K562 (cell line): ENCODE data around the gene MYBPC3. TPM values are rescaled to one million over a fixed set of nuclear protein-coding genes. Genes with fewer than 3 reads are reported as not detected.
A peak's percentile ranks its signal among the peaks of the same experiment; 100 is the strongest.

ENCODE experiments used
- ATAC-seq: fragments of 200-7000 bp; cut with Tn5 transposase; 3 replicates; pipeline ENCODE4 v1.9.1; 2020; ENCODE audit warnings: moderate library complexity
- BruUV-seq: library from RNA; stranded (reverse); fragments of 400-500 nt; replicated peaks from 2 replicates; lab custom pipeline; 2021; lab: Mats Ljungman, UMichigan
- CTCF ChIA-PET: fragments of 300-600 bp; formaldehyde crosslinking; extraction: SDS; loops from one replicate; lab custom pipeline; 2021; ENCODE audit warnings: low intra/inter-chr PET ratio; lab: Yijun Ruan, JAX
- POLR2A ChIA-PET: fragments of 300-600, 350-650 bp; sonication (Branson Sonifier 250); formaldehyde crosslinking; extraction: SDS; loops from one replicate; lab custom pipeline; 2021; ENCODE audit warnings: antibody characterized with exemption, inconsistent platforms; lab: Yijun Ruan, JAX
- DNase-seq, 4 experiments: peaks; one replicate each; pipeline versions ENCODE4 v3.0.0 to v3.0.0-alpha.2; 2011 to 2018; ENCODE audit warnings: low spot score in 3 of 4, mixed read lengths in 3 of 4; ENCODE audit errors: extremely low read depth in 1 of 4
- FAIRE-seq: peaks from 2 replicates; lab custom pipeline; 2011; peaks lifted over from hg19 to GRCh38; lab: Jason Lieb, UNC
- H2AFZ ChIP-seq: 2 replicates; pipeline ENCODE4 v1.6.0; 2011; ENCODE audit warnings: low read depth, low read length, control low read depth, inconsistent platforms
- H3K27ac ChIP-seq: fragments of 200-600 bp; 3 replicates; pipeline ENCODE4 v1.8.0; 2011; ENCODE audit warnings: low read depth, mild to moderate bottlenecking, control low read depth, inconsistent platforms, low read length, moderate library complexity, mixed read lengths; ENCODE audit errors: extremely low read depth
- H3K27me3 ChIP-seq, 2 experiments: fragments of 300-600 bp in 1 of 2; 2 replicates in 1 of 2; 3 replicates in 1 of 2; pipeline versions ENCODE4 v1.6.0 to v1.8.0; 2011; ENCODE audit warnings: inconsistent platforms in 2 of 2, low read length in 2 of 2, mild to moderate bottlenecking in 1 of 2, mixed read lengths in 1 of 2, moderate library complexity in 1 of 2; ENCODE audit not compliant: control insufficient read depth in 2 of 2, insufficient read depth in 2 of 2
- H3K36me3 ChIP-seq: fragments of 300-600 bp; 3 replicates; pipeline ENCODE4 v1.8.0; 2011; ENCODE audit warnings: mild to moderate bottlenecking, low read length, inconsistent platforms; ENCODE audit not compliant: control insufficient read depth, insufficient read depth
- H3K4me1 ChIP-seq, 2 experiments: fragments of 200-600 bp in 1 of 2; replicated peaks in 1 of 2; 2 replicates in 1 of 2; 3 replicates in 1 of 2; pipeline versions ENCODE4 v1.5.1 to v1.8.0; 2011; ENCODE audit warnings: inconsistent platforms in 2 of 2, low read length in 2 of 2, mild to moderate bottlenecking in 1 of 2, mixed read lengths in 1 of 2, moderate library complexity in 1 of 2; ENCODE audit not compliant: control insufficient read depth in 2 of 2, insufficient read depth in 2 of 2
- H3K4me2 ChIP-seq: 2 replicates; pipeline ENCODE4 v1.6.1; 2011; ENCODE audit warnings: low read length, control low read depth, inconsistent platforms, mixed read lengths; ENCODE audit not compliant: insufficient read depth
- H3K4me3 ChIP-seq: fragments of 200-600 bp; sonication (generic), shearing (Covaris generic); 2 replicates; pipeline ENCODE4 v1.5.1; 2016; ENCODE audit warnings: control low read depth, inconsistent platforms
- H3K79me2 ChIP-seq: fragments of 200-600 bp; 3 replicates; pipeline ENCODE4 v1.8.0; 2011; ENCODE audit warnings: low read length, inconsistent platforms; ENCODE audit not compliant: control insufficient read depth, insufficient read depth
- H3K9ac ChIP-seq, 2 experiments: 2 replicates each; pipeline versions ENCODE4 v1.6.0 to v1.6.1; 2011; ENCODE audit warnings: low read depth in 2 of 2, low read length in 2 of 2, control low read depth in 1 of 2, inconsistent platforms in 1 of 2, mild to moderate bottlenecking in 1 of 2, mixed read lengths in 1 of 2; ENCODE audit not compliant: insufficient read depth in 1 of 2
- H3K9me1 ChIP-seq: one replicate; pipeline ENCODE4 v1.6.0; 2011; ENCODE audit warnings: inconsistent platforms, mild to moderate bottlenecking, low read length, moderate library complexity; ENCODE audit not compliant: control insufficient read depth, insufficient read depth
- H3K9me3 ChIP-seq: replicated peaks from 2 replicates; pipeline ENCODE4 v1.5.1; 2011; ENCODE audit warnings: low read depth, low read length, inconsistent platforms; ENCODE audit not compliant: control insufficient read depth, insufficient read depth
- H4K20me1 ChIP-seq: replicated peaks from 2 replicates; pipeline ENCODE4 v1.6.1; 2011; ENCODE audit warnings: low read length, inconsistent platforms, mixed read lengths; ENCODE audit not compliant: control insufficient read depth, insufficient read depth
- ARID3A ChIP-seq: IDR thresholded peaks from 2 replicates; pipeline ENCODE4 v1.6.1; 2012; ENCODE audit warnings: low read depth, low read length, improper control_type of control experiment, borderline replicate concordance
- CBFA2T3 ChIP-seq: fragments of 450-650 bp; IDR thresholded peaks from 2 replicates; pipeline ENCODE4 v1.6.1; 2017
- DACH1 ChIP-seq: fragments of 450-650 bp; IDR thresholded peaks from 2 replicates; pipeline ENCODE4 v1.6.1; 2018; ENCODE audit not compliant: partially characterized antibody
- E2F4 ChIP-seq: sonication (generic); formaldehyde crosslinking; IDR thresholded peaks from 2 replicates; pipeline ENCODE4 v1.8.0; 2022; ENCODE audit warnings: mild to moderate bottlenecking, low read depth, missing genetic modification reagents
- ELF4 ChIP-seq: fragments of 450-650 bp; formaldehyde crosslinking; IDR thresholded peaks from 2 replicates; pipeline ENCODE4 v1.4.0; 2022; ENCODE audit warnings: missing genetic modification characterization
- HOXB6 ChIP-seq: fragments of 250-450 bp; sonication (Bioruptor Pico); IDR thresholded peaks from 2 replicates; pipeline ENCODE4 v1.5.1; 2022; ENCODE audit warnings: mild to moderate bottlenecking, borderline replicate concordance
- ID3 ChIP-seq, 2 experiments: fragments of 250-450 bp in 1 of 2; fragments of 450-650 bp in 1 of 2; sonication (Bioruptor Pico) in 1 of 2; IDR thresholded peaks; 2 replicates each; pipeline versions ENCODE4 v1.6.1 to v1.8.0; 2016 to 2021; ENCODE audit warnings: mild to moderate bottlenecking in 2 of 2, moderate library complexity in 2 of 2, missing compliant biosample characterization in 1 of 2, missing genetic modification characterization in 1 of 2
- IRF9 ChIP-seq: fragments of 450-650 bp; IDR thresholded peaks from 2 replicates; pipeline ENCODE4 v1.6.1; 2016; ENCODE audit warnings: missing biosample characterization, missing genetic modification characterization
- KDM1A ChIP-seq, 2 experiments: fragments of 450-650 bp; IDR thresholded peaks; 2 replicates each; pipeline ENCODE4 v1.6.1; 2016; ENCODE audit warnings: mild to moderate bottlenecking in 2 of 2
- MBD2 ChIP-seq: sonication (generic); IDR thresholded peaks from 2 replicates; pipeline ENCODE4 v1.6.1; 2016; ENCODE audit warnings: low read depth, borderline replicate concordance
- NEUROD1 ChIP-seq: fragments of 150-350 bp; IDR thresholded peaks from 2 replicates; pipeline ENCODE4 v1.6.1; 2014; ENCODE audit warnings: borderline replicate concordance, low read length, low read depth; ENCODE audit not compliant: partially characterized antibody
- RBM22 ChIP-seq: fragments of 200-400 bp; formaldehyde crosslinking; IDR thresholded peaks from 2 replicates; pipeline ENCODE4 v1.6.1; 2018; ENCODE audit warnings: low read length, low read depth; ENCODE audit not compliant: poor library complexity, severe bottlenecking
- RFX7 ChIP-seq: fragments of 250-450 bp; sonication (Bioruptor Pico); IDR thresholded peaks from 2 replicates; pipeline ENCODE4 v1.5.1; 2021; ENCODE audit warnings: mild to moderate bottlenecking
- RUNX1 ChIP-seq: sonication (generic); IDR thresholded peaks from 2 replicates; pipeline ENCODE4 v1.6.1; 2016; ENCODE audit warnings: antibody characterized with exemption, low read depth
- SMARCA5 ChIP-seq: fragments of 450-650 bp; IDR thresholded peaks from 2 replicates; pipeline ENCODE4 v1.6.1; 2016
- ZNF12 ChIP-seq: sonication (generic); formaldehyde crosslinking; IDR thresholded peaks from 2 replicates; pipeline ENCODE4 v1.4.0; 2020; ENCODE audit warnings: mild to moderate bottlenecking, missing genetic modification reagents
- ZNF134 ChIP-seq: fragments of 250-450 bp; sonication (Bioruptor Pico); conservative IDR thresholded peaks from 2 replicates; pipeline ENCODE4 v1.4.0; 2020
- ZNF507 ChIP-seq: conservative IDR thresholded peaks from 2 replicates; pipeline ENCODE4 v1.6.1; 2017; ENCODE audit warnings: missing genetic modification characterization, missing compliant biosample characterization
- ZSCAN32 ChIP-seq: fragments of 450-650 bp; formaldehyde crosslinking; IDR thresholded peaks from 2 replicates; pipeline ENCODE4 v1.4.0; 2020; ENCODE audit warnings: mild to moderate bottlenecking, moderate library complexity
- WGBS: fragments of 100-300 bp; shearing (Covaris generic); methylation state at CpG from one replicate; pipeline ENCODE4 v1.1.6; 2016; ENCODE audit warnings: low coverage, mixed read lengths; ENCODE audit not compliant: insufficient coverage; ENCODE audit errors: missing lambda C conversion rate; 5-methylcytosine and 5-hydroxymethylcytosine counted together
- in situ Hi-C: fragments of 300-500 bp; cut with MboI; formaldehyde crosslinking; loops from 4 replicates; pipeline ENCODE4 v1.15.0; 2018; ENCODE audit warnings: inconsistent platforms, mixed read lengths
- intact Hi-C: fragments of 100-400 bp; cut with micrococcal nuclease; formaldehyde crosslinking; loops from 2 replicates; pipeline ENCODE4 v1.14.2; 2022
- polyA plus RNA-seq, 8 experiments: library from polyadenylated mRNA; depleted of rRNA in 4 of 8; stranded (reverse) in 5 of 8; unstranded in 3 of 8; fragments of >200 nt; fragmentation: Nextera tagmentation in 2 of 8; fragmentation: Illumina TruSeq in 1 of 8; extraction: Ambion mirVana in 2 of 8; extraction: Trizol in 1 of 8; gene quantifications; 2 replicates each; pipeline versions ENCODE4 v1.2.1 to v1.2.3, GENCODE V29; 2011 to 2014; ENCODE audit warnings: inconsistent platforms in 1 of 8, missing spikeins in 1 of 8
- total RNA-seq, 7 experiments: library from RNA; depleted of rRNA in 6 of 7; stranded (reverse); fragments of >200 nt in 6 of 7; fragmentation: Illumina TruSeq in 2 of 7; extraction: Trizol in 2 of 7; gene quantifications; 2 replicates each; pipeline versions ENCODE4 v1.2.1 to v1.2.3, GENCODE V29; 2011 to 2021; ENCODE audit warnings: low replicate concordance in 1 of 7

The MYBPC3 gene
- total and polyA plus RNA-seq, 9 of the 15 experiments (the other 6 are each of a cell fraction or from before 2014, with no cell fraction given) = 0.01 TPM; not detected in 8

- H3K4me2 ChIP-seq = no peak overlapping the region
- DNase-seq = peak in 1 of 4 experiments; percentile 6
- no TSS peak for BruUV-seq
- H3K27ac ChIP-seq = no peak overlapping the region
- in situ Hi-C loops (no loop called here), intact Hi-C loops (no loop called here)
- no peaks in the 10 kb centered on the region for H4K20me1 ChIP-seq
- no peak overlapping the region for H3K4me3 ChIP-seq
- peaks cover 33 to 61% of the 10 kb centered on the region in 2 experiments for H3K4me1 ChIP-seq
- H3K9me1 ChIP-seq = no peaks in the 10 kb centered on the region
- H3K9ac ChIP-seq = peak overlapping the region in 1 of 2 experiments; percentile 80; a peak in 2 of 4 replicates
- no peaks in the 10 kb centered on the region for H3K27me3 ChIP-seq
- ChIA-PET POLR2A (interaction anchor here (0.5 to 1.9 kb wide), 4 partner anchors 7 to 231 kb away, joined by 3 to 8 read pairs (median 3); no protein-coding TSS in a partner anchor), CTCF (no interaction called here)
- H3K9me3 ChIP-seq = no peaks in the 10 kb centered on the region
- no peaks in the 10 kb centered on the region for H3K79me2 ChIP-seq
- peak; percentile 15 for FAIRE-seq
- H3K36me3 ChIP-seq = no peaks in the 10 kb centered on the region
- H2AFZ ChIP-seq = no peak overlapping the region
- no peak for ATAC-seq
- WGBS = 71% methylated on average over 10 of the region's 17 CpGs
- TF ChIP-seq E2F4 (CRISPR knock-in tag) (no peak), DACH1 (no peak), NEUROD1 (no peak), SMARCA5 (peak; percentile 78), RBM22 (no peak), ID3 (CRISPR knock-in tag; IDR thresholded peaks at IDR 0.05) (no peak), ID3 (tag; IDR thresholded peaks at IDR 0.05) (no peak), IRF9 (tag) (no peak), KDM1A (IDR thresholded peaks at IDR 0.05) (peak; percentile 77 to 87), ZNF507 (tag) (no peak), HOXB6 (CRISPR knock-in tag) (no peak), ARID3A (no peak), ZSCAN32 (CRISPR knock-in tag) (no peak), RFX7 (no peak), ELF4 (CRISPR knock-in tag) (no peak), ZNF12 (CRISPR knock-in tag) (no peak), MBD2 (no peak), CBFA2T3 (no peak), RUNX1 (no peak), ZNF134 (CRISPR knock-in tag) (no peak)
These were observed 37.3 kb upstream of the MYBPC3 start for GRCh38 chr11:47389577-47390421.
